HG03342 (cell line): ENCODE measurements around the gene ME3.
A peak's percentile ranks its signal among the peaks of the same experiment; 100 is the strongest.

ENCODE experiments used
- ATAC-seq: cut with Tn5 transposase; IDR thresholded peaks from one replicate; pipeline ENCODE4 v1.9.1; 2021; ENCODE audit warnings: mild to moderate bottlenecking, moderate library complexity; ENCODE audit not compliant: unreplicated experiment

Gene ME3

DNA sequence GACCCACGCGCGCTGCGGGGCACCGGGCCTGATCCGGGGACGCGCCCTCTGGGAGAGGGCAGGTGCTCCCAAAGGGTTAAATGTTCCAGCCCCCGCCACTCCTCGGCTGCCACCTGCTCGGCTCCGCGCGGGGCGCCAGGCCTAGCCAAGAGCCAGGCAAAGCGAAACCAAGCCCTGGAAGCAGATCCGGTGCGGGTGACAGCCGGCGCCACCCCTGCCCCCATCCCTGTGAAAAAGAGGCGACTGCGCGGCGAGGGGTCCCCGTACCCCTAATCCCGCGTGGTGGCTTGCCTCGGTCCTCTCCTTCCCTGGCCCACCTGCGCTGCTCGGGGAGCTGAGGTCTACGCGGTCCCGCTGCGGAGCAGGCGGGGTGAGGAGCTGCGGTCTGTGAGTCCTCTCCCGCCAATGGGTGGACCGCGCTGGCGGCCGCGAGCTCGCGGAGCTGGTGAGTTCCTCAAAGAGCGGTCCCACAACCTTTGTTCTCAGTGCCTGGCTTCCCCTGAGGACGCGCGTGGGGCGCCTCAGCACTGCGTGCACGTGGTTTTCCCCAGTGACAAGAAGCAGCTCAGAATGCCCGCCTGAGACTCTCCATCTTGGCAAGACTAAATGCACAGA, at the start of gene ME3:
TSS of gene ME3 (minus strand) at position 610 of the 615 bp plus-strand sequence.
- peak; percentile 45 for ATAC-seq

DNA sequence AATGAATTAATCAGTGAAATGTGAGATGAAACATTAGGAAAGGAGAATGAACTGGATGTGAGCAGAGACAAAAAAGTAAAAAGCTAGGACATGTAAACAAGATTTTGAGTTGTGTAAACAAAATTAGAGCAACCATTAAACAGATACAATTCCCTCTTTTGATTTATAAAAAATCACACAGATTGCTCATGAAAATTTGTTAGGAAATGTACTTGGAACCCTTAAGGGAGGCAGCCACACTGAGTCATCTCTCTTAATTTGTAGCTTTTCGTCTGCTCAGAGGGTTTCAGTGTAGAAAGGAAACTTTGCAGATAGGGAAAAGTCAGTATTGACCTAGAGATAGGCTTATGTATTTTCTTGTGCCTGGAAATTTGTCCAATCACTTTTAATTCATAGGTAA, 49.6 kb upstream of the ME3 start:
- ATAC-seq: no peak

GRCh38 chr11:86720546-86720945, 48.1 kb upstream of the ME3 start:
- no peak for ATAC-seq

- no peak for ATAC-seq
Measured at GRCh38 chr11:86719781-86720463, 47.5 kb upstream of the ME3 start.

GRCh38 chr11:86718999-86719398, 46.6 kb upstream of the ME3 start:
- no peak for ATAC-seq

- no peak for ATAC-seq
Measured at GRCh38 chr11:86718521-86718920, 46.1 kb upstream of the ME3 start.

GRCh38 chr11:86717817-86718501, 45.5 kb upstream of the ME3 start:
- ATAC-seq: no peak

GRCh38 chr11:86715611-86716010, 43.2 kb upstream of the ME3 start:
- ATAC-seq: no peak

DNA sequence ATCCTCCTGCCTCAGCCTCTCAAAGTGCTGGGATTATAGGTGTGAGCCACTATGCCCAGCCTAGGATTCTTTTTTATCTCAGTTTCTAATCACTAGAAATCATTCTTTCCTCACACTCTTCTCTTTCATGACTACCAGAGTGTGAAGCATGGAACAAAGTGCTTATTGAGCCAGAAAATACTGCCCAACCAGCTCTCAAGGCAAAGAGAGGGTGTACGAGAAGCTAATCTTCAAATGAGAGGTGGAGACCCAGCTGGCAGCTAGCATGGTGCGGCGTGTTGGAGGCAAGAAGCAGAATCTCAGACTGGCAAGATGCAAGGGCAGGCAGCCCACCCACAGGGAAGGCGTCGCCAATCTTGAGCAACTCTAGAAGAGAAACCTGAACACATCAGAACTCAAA, 41.1 kb upstream of the ME3 start:
- ATAC-seq: no peak

GRCh38 chr11:86710936-86711335, 38.5 kb upstream of the ME3 start:
- no peak for ATAC-seq

- no peak for ATAC-seq
Measured at GRCh38 chr11:86708669-86709068, 36.3 kb upstream of the ME3 start.

GRCh38 chr11:86706338-86707131, 34.1 kb upstream of the ME3 start:
- no peak for ATAC-seq

- no peak for ATAC-seq
Measured at GRCh38 chr11:86704710-86705109, 32.3 kb upstream of the ME3 start.

DNA sequence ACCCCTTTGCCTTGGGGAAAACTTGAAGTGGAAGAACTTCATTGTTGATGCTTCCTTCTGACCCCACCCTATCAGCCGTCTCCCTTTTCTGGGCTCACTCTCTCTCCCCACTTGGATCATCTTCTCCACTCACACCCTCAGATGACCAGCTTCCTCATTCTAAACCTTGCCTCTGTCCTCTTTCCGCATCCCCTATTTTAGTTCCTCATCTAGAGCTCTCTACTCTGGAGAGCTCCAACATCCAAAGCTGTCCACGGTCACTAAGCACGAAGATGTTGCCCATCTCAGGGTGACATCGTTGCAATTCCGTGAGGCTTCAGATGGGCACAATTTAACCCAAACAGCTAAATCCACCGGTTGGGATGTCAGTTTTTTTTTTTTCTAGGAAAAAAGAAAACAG, 31.6 kb upstream of the ME3 start:
- no peak for ATAC-seq

GRCh38 chr11:86702220-86702983, 30.0 kb upstream of the ME3 start:
- no peak for ATAC-seq

DNA sequence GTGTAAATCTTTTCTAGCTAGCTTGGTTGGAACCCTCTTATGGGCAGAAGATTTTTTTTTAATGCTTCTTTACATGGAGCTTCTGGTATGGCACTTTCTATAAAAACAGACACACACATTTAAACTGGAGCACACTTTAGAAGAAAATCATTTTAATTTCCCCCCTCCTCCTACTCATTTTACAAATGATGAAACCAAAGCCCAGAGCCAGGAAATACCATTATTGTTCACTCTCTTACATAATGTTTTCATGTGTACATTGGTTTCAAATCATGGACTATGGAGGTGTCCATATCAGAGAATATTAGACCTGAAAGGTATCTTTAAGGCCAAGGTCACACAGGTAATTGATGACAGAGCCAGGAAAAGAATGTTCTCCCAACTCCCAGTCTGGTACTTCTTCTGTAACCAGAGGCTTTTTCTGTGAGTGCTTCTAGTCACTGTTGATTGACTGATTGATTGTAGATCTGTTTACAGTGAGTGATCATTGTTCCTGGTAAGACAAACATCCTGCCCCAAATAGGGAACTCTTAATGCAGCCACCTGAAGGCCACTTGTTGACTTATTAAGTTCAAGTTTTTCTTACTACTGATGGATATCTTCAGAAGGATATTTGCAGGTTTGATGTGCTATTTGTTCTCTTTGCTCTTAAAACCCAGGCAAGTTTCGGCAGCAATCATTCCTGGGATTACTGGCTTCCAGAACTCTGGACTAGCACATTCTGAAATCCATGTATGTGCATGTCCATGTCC, 26.8 kb upstream of the ME3 start:
- no peak for ATAC-seq

GRCh38 chr11:86698639-86699038, 26.2 kb upstream of the ME3 start:
- no peak for ATAC-seq

DNA sequence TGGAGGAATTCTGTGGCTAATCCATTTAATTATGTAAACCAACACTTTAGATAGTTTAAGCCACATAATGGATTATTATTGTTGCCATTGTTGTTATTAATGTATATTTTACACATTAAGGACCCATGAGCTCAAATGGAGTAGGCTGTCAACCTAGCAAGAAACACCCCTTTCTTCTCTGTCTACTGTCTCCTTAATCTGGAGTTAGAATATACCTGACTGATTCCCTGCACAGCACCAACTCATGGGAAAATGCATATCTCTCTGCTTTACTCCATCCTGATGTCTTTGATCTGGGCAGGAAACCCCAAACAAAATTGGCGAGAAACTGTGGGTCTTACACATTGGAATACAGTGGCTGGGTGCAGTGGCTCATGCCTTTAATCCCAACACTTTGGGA, 24.0 kb upstream of the ME3 start:
- ATAC-seq: no peak

- no peak for ATAC-seq
Measured at GRCh38 chr11:86696004-86696403, 23.6 kb upstream of the ME3 start.

- ATAC-seq: no peak
Measured at GRCh38 chr11:86695373-86695772, 23.0 kb upstream of the ME3 start.
